GM18507 (cell line): ENCODE results near the gene MPIG6B.

Source experiments
- DNase-seq: peaks from one replicate; pipeline ENCODE4 v3.0.0; 2011; ENCODE audit warnings: low read depth; ENCODE audit not compliant: insufficient read length; ENCODE audit errors: extremely low spot score
- FAIRE-seq: peaks from 2 replicates; lab custom pipeline; 2011; peaks lifted over from hg19 to GRCh38; lab: Jason Lieb, UNC

Gene MPIG6B

DNA sequence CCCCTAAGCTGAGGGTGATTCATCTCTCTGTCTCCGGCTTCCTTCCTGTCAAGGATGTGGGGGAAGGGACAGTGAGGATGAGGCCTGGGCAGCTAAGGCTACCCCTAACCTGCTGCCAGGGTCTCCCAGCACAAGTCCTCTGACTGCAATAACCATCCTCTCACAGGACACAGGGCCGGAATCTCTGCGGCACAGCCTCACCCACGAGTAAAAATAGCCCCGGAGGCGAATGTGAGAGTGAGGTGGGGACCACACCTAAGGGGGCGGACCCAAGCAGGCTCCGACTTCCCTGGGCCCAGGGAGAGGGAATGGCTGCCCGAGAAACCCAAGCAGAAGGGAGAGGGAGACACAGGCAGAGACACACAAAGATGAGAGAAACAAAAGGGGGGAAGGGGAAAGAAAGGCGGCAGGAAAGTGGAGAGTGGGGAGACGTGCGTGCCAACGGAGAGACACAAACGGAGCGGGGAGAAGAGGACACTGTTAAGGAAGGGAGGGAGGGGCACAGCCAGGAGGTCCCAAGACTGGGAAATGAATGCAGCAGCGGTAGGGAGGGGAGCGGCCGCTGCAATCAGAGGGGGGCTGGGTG, 11.7 kb downstream of the MPIG6B start:
- DNase-seq (no peak), FAIRE-seq (peak; percentile 82)

DNA sequence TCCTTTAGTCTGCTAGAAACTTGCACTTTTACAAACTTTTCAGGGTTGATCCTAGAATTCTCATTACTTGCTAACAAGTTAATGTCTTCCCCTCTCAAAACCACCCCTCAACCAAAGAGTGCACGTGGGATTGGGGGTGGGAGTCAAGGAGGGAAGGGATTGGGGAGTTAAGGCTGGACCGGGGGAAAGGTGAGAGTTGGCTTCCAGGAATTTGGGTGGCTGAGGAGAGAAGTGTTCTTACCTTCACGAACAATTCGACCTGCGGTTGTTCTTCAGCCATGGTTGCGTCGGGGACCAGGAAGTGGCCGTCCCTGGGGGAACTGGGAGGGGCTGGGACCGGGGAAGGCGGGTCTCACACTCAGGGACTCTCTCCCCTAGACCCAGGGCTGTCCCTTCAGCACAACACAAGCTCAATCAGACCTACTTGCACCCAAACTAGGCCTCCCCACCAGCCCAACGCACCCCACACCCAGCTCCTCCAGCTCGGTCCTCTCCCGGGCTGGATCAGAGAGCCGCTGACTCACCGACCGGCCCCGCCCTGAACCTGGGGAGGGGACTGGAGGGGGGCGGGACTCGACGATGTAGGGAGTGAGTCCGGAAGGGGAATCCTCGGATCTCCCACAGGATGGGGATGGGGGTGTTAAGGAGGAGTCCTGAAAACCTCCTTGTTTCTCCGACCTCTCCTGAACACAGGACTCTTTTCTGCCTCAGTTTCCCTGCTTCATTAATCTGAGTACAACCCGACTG, 13.0 kb downstream of the MPIG6B start, which contains the start of gene CLIC1:
Gene CLIC1, minus strand, starts transcription at position 510 of the 747 bp plus-strand sequence. Its CDS starts 230 bp downstream, at position 280.
- peak; percentile 91 for FAIRE-seq

DNA sequence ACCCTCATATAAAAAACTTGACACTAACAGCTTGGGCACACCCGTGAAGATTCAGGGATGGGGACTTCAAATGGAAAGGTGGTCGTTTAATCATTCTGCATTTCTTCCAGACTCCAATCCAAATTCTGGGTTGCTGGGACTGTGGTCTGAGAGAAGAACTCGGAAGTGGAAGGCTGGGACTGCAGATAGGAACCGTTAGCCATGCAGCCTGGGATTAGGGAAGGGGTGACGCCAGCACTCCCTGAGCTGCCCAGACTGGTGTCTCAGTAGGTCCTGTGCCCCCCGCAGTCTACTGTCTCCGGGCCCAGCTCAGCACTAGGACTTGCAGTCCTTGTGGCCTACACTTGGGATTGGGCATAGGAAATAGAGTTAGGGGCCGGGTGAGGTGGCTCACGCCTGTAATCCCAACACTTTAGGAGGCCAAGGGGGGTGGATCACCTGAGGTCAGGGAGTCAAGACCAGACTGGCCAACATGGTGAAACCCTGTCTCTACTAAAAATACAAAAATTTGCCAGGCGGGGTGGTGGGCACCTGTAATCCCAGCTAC, 13.7 kb downstream of the MPIG6B start:
- DNase-seq = no peak
- FAIRE-seq = no peak

More for the DNA sequence above, 13.0 kb downstream of the MPIG6B start, which contains the start of gene CLIC1:
- no peak for DNase-seq

DNA sequence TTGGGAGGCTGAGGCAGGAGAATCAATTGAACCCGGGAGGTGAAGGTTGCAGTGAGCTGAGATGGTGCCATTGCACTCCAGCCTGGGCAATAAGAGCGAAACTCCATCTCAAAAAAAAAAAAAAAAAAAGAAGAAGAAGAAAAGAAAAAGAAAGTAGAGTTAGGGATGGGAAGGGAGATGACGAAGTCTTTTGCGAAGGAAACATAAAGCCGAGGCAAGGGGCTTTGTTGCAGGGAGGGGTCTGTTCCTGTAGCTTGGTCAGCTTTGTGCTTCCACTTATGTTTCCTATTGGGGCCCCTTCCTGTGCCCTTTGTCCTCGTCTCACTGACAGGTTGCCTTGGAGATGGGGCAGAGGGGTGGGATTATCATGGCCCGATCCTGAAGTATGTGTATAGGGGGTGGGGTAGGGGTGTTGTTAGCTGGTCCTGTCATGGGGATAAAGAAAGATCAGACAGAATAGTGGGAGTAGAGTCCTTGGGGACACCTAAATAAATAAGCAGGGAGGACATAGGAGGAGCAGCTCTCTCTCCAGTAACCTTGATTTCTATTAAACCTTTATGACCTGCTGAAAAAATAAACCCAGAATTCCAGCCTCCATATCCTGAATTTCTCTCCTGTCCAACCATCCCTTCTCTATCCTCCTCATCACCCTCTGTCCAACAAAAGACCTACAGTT, 14.3 kb downstream of the MPIG6B start:
- FAIRE-seq = no peak
- no peak for DNase-seq

DNA sequence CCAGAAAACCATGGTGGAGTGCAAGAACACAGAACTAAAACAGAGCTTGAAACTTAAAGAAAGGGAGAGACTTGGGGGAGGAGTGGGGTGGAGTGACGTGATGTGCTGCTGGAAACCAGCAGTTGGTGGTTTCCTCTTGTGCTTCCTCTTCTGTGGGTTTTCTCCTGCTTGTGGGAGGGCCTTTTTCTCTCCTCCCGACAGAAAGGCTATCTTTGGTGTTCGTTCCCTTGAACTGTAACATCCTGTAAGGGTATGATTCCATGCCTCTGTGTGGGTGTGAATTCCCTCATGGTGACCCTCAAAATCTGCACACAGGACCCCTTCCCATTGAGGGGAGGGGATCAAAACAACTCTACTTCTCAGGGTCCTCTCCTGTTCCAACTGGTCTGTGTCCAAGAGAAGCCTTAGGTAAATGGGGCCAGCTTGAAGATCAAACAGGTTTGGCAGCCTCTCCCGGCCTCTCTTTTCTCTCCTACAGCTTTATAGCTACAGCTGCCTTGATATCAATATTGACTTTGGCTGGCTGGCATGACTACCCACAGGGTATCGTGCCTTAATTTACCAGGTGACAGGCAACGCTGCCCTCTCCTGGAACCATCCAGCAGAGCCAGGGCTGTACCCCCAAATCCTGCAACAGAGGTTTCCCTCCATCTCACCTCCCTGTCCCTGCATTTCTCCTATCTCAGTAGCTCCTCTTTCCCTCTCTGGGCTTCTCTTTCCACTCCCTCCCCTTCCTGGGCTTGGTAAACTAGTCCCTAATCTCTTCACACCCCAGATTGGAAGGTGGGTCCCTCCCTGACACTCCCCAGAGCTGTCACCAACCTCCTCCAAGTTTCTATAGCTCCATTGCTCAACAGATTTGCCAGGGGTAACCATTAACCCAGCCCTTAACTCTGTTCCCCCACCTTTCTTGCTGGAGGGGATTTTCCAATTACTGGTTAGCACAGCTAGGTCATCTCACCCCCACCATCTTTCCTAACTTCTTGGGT, 15.1 kb downstream of the MPIG6B start:
- DNase-seq (no peak), FAIRE-seq (peak; percentile 96)

DNA sequence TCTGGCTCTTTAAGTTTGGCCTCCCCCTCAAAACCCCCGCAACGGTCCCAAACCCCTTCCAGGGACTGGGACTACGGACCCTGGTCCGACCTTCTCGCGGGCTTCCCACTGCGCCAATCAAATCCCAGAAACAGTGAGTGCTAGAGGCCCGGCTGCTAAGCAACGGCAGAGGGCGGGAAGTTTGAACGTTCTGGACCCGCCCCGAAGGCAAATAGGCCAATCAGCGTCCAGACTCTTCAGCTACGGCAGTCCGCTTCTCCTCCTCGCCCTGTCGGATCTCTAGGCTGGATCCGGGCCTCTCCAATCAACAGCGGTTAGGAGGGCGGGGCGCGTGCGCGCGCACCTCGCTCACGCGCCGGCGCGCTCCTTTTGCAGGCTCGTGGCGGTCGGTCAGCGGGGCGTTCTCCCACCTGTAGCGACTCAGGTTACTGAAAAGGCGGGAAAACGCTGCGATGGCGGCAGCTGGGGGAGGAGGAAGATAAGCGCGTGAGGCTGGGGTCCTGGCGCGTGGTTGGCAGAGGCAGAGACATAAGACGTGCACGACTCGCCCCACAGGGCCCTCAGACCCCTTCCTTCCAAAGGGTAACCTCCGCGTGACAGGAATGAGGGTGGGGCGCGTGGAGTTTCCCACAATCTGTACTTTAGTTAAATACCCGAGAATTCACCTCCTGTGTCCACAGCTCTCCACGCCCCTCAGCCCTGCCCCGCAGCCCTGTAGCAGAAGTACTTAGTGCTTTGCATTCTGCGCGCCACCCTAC, 16.6 kb downstream of the MPIG6B start, which contains the start of gene MSH5:
Gene MSH5, plus strand, starts transcription at position 367 of the 758 bp plus-strand sequence. CDS start 462 bp downstream, outside the sequence.
- DNase-seq = peak; percentile 81
- peak; percentile 96 for FAIRE-seq

DNA sequence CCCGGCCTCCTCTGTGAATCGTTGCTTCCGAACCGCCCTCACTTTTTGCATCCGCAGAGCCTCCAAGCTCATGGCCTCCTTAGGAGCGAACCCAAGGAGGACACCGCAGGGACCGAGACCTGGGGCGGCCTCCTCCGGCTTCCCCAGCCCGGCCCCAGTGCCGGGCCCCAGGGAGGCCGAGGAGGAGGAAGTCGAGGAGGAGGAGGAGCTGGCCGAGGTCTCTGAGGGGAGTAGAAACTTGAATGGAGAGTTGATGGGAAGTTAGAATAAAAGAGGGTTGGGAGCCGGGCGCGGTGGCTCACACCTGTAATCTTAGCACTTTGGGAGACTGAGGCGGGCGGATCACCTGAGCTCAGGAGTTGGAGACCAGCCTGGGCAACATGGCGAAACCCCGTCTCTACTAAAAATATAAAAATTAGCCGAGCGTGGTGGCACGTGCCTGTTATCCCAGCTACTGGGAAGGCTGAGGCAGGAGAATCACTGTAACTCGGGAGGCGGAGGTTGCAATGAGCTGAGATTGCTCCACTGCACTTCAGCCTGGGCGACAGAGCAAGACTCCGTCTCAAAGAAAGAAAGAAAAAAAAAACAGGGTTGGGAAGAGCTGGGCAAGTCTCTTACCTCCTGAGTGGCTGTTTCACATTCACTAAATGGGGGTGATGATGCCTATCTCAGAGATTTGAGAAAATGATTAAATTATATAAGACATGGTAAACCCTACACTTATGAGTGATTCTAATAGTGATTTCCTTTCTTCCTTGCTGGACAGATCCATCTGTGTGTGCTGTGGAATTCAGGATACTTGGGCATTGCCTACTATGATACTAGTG, 17.4 kb downstream of the MPIG6B start:
- FAIRE-seq (no peak), DNase-seq (no peak)

DNA sequence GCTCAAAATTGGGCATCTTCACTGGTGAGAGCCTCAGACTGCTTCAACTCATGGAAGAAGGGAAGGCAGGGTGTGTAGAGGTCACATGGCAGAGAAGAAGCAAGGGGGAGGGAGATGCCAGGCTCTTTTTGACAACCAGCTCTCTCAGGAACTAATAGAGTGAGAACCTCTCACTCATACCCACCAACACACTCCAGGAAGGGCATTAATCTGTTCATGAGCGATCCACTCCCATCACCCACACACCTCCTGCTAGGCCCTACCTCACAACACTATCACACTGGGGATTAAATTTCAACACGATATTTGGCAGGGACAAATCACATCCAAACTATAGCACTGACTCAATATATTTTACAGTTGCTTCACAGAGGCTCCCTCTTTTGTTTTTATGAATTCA, 18.6 kb downstream of the MPIG6B start:
- DNase-seq (no peak), FAIRE-seq (no peak)

DNA sequence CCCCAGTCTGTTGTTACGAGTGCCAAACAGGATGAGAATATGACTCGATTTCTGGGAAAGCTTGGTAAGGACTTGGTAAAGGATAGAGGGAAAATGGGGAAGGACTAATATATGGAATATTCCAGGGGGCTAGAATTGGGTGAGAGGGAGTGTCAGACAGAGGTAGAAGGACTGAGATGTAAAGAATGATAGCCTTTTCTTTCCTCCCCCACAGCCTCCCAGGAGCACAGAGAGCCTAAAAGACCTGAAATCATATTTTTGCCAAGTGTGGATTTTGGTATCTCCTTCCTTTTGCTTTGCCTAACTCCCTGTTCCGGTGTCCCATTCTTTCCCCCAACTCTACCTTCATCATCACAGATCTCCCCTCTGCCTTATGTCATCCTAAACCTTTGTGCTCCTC, 19.7 kb downstream of the MPIG6B start:
- DNase-seq (no peak), FAIRE-seq (no peak)

DNA sequence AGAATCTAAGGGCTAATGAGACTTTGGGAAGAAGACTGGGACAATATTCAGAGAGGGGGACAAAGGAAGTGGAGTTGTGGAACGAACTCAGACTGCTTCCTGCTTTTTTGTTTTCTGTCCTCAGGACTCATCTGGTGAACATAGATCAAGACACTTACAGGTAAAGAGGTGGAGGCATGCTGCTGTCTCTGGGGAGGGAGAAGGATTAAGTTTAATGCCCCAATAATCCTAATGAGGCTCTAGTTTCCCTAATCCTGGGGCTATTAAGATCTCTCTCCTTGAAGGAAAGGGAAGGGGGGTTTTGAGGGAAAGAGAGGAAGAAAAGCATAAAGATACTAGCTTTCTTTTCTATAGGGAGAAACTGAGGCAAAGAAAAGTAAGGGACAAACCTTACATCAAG, 21.2 kb downstream of the MPIG6B start:
- no peak for FAIRE-seq
- no peak for DNase-seq

DNA sequence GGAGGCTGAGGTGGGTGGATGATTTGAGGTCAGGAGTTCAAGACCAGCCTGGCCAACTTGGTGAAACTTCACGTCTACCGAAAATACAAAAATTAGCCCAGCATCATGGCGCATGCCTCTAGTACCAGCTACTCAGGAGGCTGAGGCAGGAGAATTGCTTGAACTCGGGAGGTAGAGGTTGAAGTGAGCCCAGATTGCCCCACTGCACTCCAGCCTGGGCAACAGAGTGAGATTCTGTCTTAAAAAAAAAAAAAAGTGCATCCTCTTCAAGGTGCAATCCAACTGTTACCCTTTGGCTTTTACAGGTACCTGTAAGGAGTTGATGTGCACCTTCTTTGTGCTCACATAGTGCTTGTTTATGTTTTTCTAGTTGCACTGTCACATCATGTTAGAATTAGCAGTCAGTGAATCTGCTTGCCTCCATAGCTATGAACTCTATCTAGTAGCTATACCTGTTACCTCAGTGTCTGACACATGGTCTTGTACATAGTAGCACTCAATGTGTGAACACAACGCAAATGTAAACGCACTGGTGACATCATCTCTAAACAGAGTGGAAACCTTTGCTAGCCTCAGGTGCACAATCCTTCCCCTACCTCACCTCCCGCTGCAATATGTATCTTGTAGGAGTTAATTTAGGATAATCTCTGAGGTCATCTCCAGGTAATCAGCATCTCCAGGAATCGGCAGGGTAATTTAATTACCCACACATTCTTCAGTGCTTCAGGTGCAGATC, 26.3 kb downstream of the MPIG6B start:
- DNase-seq = no peak
- no peak for FAIRE-seq

DNA sequence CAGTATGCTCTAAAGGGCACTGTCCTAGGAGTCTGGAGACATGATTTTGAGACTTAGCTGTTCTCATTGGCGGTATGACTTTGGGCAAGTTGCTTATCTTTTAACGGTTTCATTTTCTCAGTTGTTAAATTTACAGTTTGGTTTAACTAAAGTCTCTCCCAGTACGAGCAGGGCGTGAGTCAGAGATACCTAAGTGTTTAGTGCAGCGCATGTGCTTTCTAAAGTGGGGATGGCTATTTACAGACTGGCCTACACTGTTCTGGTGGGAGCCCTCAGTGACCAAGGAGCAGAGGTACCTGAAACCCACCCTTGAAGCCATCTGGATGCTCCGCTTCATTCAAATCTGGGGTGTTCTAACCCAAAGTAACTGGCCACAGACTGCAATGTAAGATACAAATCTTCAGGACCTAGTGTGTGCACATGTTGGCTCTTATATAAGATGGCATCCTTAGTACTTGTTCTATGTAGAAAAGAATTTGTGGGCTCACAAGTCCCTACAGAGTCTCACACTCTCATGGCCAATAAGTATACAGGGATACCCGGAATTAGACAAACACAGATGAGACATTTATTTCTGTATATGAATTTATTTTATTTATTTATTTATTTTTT, 27.3 kb downstream of the MPIG6B start:
- FAIRE-seq (no peak), DNase-seq (no peak)

DNA sequence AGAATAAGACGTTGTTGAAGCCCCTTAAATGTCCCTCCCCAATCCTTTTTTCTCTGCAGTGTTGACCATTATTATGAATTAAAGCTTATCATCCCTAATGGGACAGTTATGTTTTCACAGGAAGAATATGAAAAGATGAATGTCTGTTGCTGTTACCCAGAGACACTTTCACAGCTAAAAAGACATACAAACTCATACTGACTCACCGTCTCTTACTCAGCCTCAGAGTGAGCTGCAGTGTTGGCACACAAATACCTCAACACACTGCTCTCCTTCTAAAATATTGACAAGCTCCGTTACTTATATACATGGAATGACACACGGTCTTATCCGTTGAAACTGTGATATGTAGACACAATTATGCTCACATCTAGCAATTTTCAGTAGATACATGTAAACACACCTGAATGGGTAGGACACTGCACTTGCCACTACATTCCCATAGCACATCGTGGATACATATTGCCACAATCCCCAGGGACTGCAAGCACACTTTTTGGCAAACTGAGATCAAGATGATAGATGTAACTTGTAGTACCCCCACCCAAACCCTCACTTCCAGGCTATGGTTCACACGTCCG, 29.7 kb downstream of the MPIG6B start:
- FAIRE-seq = no peak
- no peak for DNase-seq

DNA sequence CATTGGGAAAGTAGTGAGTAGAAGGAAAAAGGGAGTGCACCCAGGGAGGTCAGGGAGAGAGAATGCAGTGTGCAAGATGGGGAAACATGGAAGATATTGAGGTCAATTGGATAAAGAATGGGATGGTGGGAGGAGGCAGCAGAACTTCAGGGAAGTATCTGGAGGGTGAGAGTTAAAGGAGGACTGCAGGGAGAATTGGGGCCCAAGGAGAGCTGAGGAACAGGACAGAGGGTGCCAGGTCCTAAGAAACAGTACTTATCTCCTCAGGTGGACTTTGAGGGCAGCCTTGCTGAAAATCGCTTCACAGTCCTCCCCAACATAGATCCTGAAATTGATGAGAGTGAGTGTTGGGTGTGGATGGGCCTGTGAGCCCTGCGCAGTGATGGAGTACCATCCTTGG, 35.1 kb downstream of the MPIG6B start:
- no peak for FAIRE-seq
- no peak for DNase-seq

DNA sequence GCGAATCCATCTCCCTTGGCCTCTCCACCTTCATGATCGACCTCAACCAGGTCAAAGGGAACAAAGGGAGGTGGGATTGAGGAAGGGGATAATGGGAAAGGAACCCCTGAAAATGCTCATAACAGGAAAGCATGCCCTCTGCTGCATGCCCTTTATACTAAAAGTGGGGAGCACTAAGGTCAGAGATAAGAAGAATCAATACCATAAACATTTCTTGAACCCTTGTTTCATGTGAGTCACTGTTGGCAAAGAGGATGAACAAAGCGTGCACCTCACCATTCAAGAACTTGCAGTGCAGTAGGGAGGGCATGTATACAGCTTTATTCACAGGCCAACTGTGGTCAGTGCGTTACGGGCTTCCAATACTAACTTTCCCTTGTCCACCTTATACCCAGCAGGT, 37.6 kb downstream of the MPIG6B start:
- FAIRE-seq = no peak
- DNase-seq = no peak

DNA sequence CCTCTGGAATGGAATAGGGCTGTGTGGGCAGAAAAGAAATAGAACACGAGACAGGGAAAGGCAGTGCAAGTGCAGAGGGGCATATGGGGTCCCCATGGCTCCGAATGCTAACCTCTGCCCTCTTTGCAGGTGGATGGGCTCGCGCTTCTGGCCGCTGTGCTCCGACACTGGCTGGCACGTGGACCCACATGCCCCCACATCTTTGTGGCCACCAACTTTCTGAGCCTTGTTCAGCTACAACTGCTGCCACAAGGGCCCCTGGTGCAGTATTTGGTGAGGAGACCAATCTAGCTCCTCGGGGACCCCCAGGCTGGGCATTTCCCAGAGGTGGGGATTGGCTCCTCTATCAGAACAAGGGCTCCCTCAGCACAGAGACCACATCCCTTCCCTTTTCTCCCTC, 38.2 kb downstream of the MPIG6B start:
- DNase-seq (no peak), FAIRE-seq (no peak)
